Tibial artery (tissue), 4 donors: ENCODE measurements around the gene RXRA.

Experiments
- DNase-seq, 2 donors: peaks; one replicate each; pipeline ENCODE4 v3.0.0-alpha.2; 2019
- H3K27ac ChIP-seq, 2 donors: fragments of 200-600 bp; sonication (generic) in 1 of 2; 1 replicate in 1 of 2; 2 replicates in 1 of 2; pipeline ENCODE4 v1.5.1; 2018 to 2019; ENCODE audit warnings: mild to moderate bottlenecking in 1 of 2
- H3K27me3 ChIP-seq, 2 donors: fragments of 200-600 bp; sonication (generic) in 1 of 2; one replicate each; pipeline versions ENCODE4 v1.5.1 to v1.6.0; 2016 to 2019
- H3K36me3 ChIP-seq, 3 donors: fragments of 200-600 bp; sonication (generic) in 2 of 3; one replicate each; pipeline ENCODE4 v1.5.1; 2016 to 2019; ENCODE audit warnings: mild to moderate bottlenecking in 2 of 3
- H3K4me1 ChIP-seq, 4 donors: fragments of 200-600 bp; sonication (generic) in 2 of 4; 1 replicate in 3 of 4; 2 replicates in 1 of 4; pipeline ENCODE4 v1.5.1; 2016 to 2019
- H3K4me3 ChIP-seq, 2 donors: fragments of 200-600 bp; sonication (generic) in 1 of 2; 1 replicate in 1 of 2; 2 replicates in 1 of 2; pipeline ENCODE4 v1.5.1; 2018 to 2019; ENCODE audit warnings: mild to moderate bottlenecking in 2 of 2
- H3K9me3 ChIP-seq, 3 donors: fragments of 200-600 bp; sonication (generic) in 1 of 3; one replicate each; pipeline ENCODE4 v1.5.1; 2016 to 2019
- CTCF ChIP-seq, 2 experiments: fragments of 200-600 bp in 1 of 2; fragments of 450-650 bp in 1 of 2; IDR thresholded peaks; one replicate each; pipeline ENCODE4 v1.5.1; 2017 to 2019; ENCODE audit warnings: antibody characterized with exemption in 2 of 2, mild to moderate bottlenecking in 1 of 2, moderate library complexity in 1 of 2
- intact Hi-C: fragments of 100-400 bp; cut with DNase I; formaldehyde crosslinking; loops from one replicate; pipeline ENCODE4 v1.15.0; 2023; ENCODE audit warnings: low total_unique reads

The RXRA gene

GRCh38 chr9:134407121-134407779 is 81.0 kb downstream of the RXRA start:
- H3K27me3 ChIP-seq, result no peaks in the 10 kb centered on the region
- DNase-seq, result peak; percentile 89 to 96
- intact Hi-C loops, result no loop called here
- no peak for TF ChIP-seq CTCF (IDR thresholded peaks at IDR 0.05)
- peak overlapping the region; percentile 79 to 81 for H3K27ac ChIP-seq
- peaks cover 0 to 24% (median 23%) of the 10 kb centered on the region in 3 donors for H3K36me3 ChIP-seq
- peaks cover 37 to 100% (median 93%) of the 10 kb centered on the region in 4 donors for H3K4me1 ChIP-seq
- peak overlapping the region; percentile 38 to 40 for H3K4me3 ChIP-seq
- H3K9me3 ChIP-seq, result no peaks in the 10 kb centered on the region

- intact Hi-C loops, result no loop called here
- Histone ChIP-seq H3K9me3 (no peaks in the 10 kb centered on the region), H3K4me1 (peaks cover 37 to 98% (median 87%) of the 10 kb centered on the region in 4 donors)
Measured at GRCh38 chr9:134408389-134408788, 82.1 kb downstream of the RXRA start.

GRCh38 chr9:134408939-134409737 is 82.9 kb downstream of the RXRA start:
- peaks cover 31 to 98% (median 83%) of the 10 kb centered on the region in 4 donors for H3K4me1 ChIP-seq

More at GRCh38 chr9:134408389-134408788, 82.1 kb downstream of the RXRA start:
- peaks cover 0 to 23% (median 23%) of the 10 kb centered on the region in 3 donors for H3K36me3 ChIP-seq
- no peaks in the 10 kb centered on the region for H3K27me3 ChIP-seq
- H3K27ac ChIP-seq, result peak overlapping the region; percentile 79 to 81
- DNase-seq, result no peak
- TF ChIP-seq CTCF (IDR thresholded peaks at IDR 0.05), result no peak
- H3K4me3 ChIP-seq, result no peak overlapping the region

GRCh38 chr9:134410071-134410834 is 84.0 kb downstream of the RXRA start:
- H3K27ac ChIP-seq, result peak overlapping the region in 1 of 2 donors; percentile 81
- TF ChIP-seq CTCF (IDR thresholded peaks at IDR 0.05), result no peak
- H3K36me3 ChIP-seq, result peaks cover 0 to 35% (median 23%) of the 10 kb centered on the region in 3 donors
- H3K9me3 ChIP-seq, result no peaks in the 10 kb centered on the region
- H3K4me1 ChIP-seq, result peaks cover 20 to 93% (median 74%) of the 10 kb centered on the region in 4 donors
- no peaks in the 10 kb centered on the region for H3K27me3 ChIP-seq
- no peak overlapping the region for H3K4me3 ChIP-seq
- no peak for DNase-seq
- intact Hi-C loops, result no loop called here

More at GRCh38 chr9:134408939-134409737, 82.9 kb downstream of the RXRA start:
- Histone ChIP-seq H3K9me3 (no peaks in the 10 kb centered on the region), H3K36me3 (peaks cover 0 to 26% (median 23%) of the 10 kb centered on the region in 3 donors), H3K27ac (peak overlapping the region; percentile 79 to 81), H3K27me3 (no peaks in the 10 kb centered on the region), H3K4me3 (no peak overlapping the region)
- DNase-seq, result no peak
- intact Hi-C loops, result no loop called here
- no peak for TF ChIP-seq CTCF (IDR thresholded peaks at IDR 0.05)

GRCh38 chr9:134410835-134411217 is 84.6 kb downstream of the RXRA start:
- Histone ChIP-seq H3K36me3 (peaks cover 0 to 38% (median 23%) of the 10 kb centered on the region in 3 donors), H3K27ac (peak overlapping the region in 1 of 2 donors; percentile 2)

More at GRCh38 chr9:134410835-134411217, 84.6 kb downstream of the RXRA start:
- Histone ChIP-seq H3K9me3 (no peaks in the 10 kb centered on the region), H3K27me3 (no peaks in the 10 kb centered on the region), H3K4me1 (peaks cover 16 to 87% (median 69%) of the 10 kb centered on the region in 4 donors), H3K4me3 (no peak overlapping the region)
- intact Hi-C loops, result no loop called here
- TF ChIP-seq CTCF (IDR thresholded peaks at IDR 0.05), result no peak
- DNase-seq, result no peak
